Type B pancreatic cell (in vitro differentiated cells): ENCODE results near the gene FAM120AOS. TPM values are rescaled to one million over a fixed set of nuclear protein-coding genes. Genes with fewer than 3 reads are reported as not detected.

ENCODE experiments used
- DNase-seq: peaks from one replicate; pipeline ENCODE4 v3.0.0; 2021; ENCODE audit warnings: mixed read lengths; ENCODE audit not compliant: unreplicated experiment; ENCODE audit errors: extremely low spot score
- H3K27ac Mint-ChIP-seq: 2 replicates; pipeline ENCODE4 v1.8.0; 2021; ENCODE audit warnings: mild to moderate bottlenecking, mixed read lengths
- H3K27me3 Mint-ChIP-seq: 2 replicates; pipeline ENCODE4 v1.8.0; 2021; ENCODE audit warnings: mixed read lengths
- H3K36me3 Mint-ChIP-seq: 2 replicates; pipeline ENCODE4 v1.8.0; 2021; ENCODE audit warnings: mixed read lengths
- H3K4me1 Mint-ChIP-seq: one replicate; pipeline ENCODE4 v1.8.0; 2021; ENCODE audit warnings: mixed read lengths; ENCODE audit not compliant: unreplicated experiment
- H3K4me3 Mint-ChIP-seq: 2 replicates; pipeline ENCODE4 v1.8.0; 2021; ENCODE audit warnings: mild to moderate bottlenecking, mixed read lengths
- H3K9me3 Mint-ChIP-seq: 2 replicates; pipeline ENCODE4 v1.8.0; 2021; ENCODE audit warnings: mixed read lengths
- total RNA-seq: library from RNA; stranded (reverse); gene quantifications from 2 replicates; pipeline ENCODE4 v1.2.1, GENCODE V29; 2021; ENCODE audit warnings: low replicate concordance
- TF ChIP-seq, protein P1 (sequence below): fragments of 200-600 bp; sonication (generic); conservative IDR thresholded peaks from 2 replicates; pipeline ENCODE4 v1.5.0; 2021; ENCODE audit warnings: antibody characterized with exemption, mild to moderate bottlenecking

The FAM120AOS gene
- total RNA-seq, 1 donor from 2014 or later: 42.1 TPM

DNA sequence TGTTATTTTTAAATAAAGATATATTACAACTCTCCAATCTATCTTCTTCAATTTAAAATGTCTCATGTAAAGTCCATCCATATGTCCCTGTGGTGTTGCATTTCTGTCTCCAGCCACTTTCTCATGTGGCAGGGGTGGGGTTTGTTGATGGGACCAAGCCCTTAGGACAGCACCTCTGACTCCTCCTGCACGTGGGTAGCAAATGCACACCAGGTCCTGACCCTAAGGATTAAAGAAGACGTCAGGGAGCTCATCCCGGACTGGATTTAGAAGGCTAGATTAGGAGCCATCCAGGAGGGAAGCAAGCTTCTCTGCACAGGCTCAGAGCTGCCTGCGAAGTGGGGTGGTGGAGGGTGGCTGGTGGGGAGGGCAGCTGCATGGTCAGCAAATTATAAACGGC, 38.9 kb upstream of the FAM120AOS start:
- no peak for DNase-seq
- H3K27me3 Mint-ChIP-seq: no peaks in the 10 kb centered on the region
- peaks cover 31% of the 10 kb centered on the region for H3K36me3 Mint-ChIP-seq
- no peaks in the 10 kb centered on the region for H3K4me1 Mint-ChIP-seq
- TF ChIP-seq, protein P1, sequence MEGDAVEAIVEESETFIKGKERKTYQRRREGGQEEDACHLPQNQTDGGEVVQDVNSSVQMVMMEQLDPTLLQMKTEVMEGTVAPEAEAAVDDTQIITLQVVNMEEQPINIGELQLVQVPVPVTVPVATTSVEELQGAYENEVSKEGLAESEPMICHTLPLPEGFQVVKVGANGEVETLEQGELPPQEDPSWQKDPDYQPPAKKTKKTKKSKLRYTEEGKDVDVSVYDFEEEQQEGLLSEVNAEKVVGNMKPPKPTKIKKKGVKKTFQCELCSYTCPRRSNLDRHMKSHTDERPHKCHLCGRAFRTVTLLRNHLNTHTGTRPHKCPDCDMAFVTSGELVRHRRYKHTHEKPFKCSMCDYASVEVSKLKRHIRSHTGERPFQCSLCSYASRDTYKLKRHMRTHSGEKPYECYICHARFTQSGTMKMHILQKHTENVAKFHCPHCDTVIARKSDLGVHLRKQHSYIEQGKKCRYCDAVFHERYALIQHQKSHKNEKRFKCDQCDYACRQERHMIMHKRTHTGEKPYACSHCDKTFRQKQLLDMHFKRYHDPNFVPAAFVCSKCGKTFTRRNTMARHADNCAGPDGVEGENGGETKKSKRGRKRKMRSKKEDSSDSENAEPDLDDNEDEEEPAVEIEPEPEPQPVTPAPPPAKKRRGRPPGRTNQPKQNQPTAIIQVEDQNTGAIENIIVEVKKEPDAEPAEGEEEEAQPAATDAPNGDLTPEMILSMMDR: no peak
- no peak overlapping the region for H3K27ac Mint-ChIP-seq
- no peak overlapping the region for H3K4me3 Mint-ChIP-seq
- no peaks in the 10 kb centered on the region for H3K9me3 Mint-ChIP-seq

DNA sequence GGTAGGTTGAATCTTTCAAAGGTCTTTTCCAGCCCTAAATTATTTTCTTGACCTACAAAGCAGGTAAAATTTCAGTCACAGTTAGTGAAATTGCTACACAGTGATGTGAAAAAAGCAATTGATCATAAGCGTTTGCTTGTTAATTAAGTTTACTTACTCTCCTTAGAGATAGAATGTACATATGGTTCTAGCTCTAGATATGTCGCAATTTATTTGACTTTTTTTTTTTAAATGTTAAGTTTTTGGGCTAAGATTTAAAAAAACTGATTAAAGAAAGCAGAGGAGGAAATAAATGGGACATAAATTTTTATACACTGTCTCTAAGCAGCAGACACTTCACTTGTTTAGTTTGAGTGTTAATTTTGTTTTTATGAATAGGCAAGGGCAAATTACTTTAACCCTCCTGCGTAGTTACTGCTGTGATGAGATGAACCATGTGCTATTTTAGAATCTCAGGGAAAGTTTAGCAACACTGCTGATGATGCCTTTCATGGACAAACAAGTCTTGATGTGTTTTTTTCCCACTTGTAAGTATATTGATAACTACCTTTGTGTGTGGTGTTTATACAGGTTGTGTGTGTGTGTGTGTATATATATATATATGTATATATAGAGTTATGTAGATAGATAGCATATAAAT, 38.3 kb upstream of the FAM120AOS start:
- peaks cover 29% of the 10 kb centered on the region for H3K36me3 Mint-ChIP-seq
- DNase-seq: no peak
- no peak overlapping the region for H3K27ac Mint-ChIP-seq
- H3K9me3 Mint-ChIP-seq: no peaks in the 10 kb centered on the region
- TF ChIP-seq, protein P1: no peak
- no peak overlapping the region for H3K4me3 Mint-ChIP-seq
- H3K4me1 Mint-ChIP-seq: no peaks in the 10 kb centered on the region
- H3K27me3 Mint-ChIP-seq: no peaks in the 10 kb centered on the region

DNA sequence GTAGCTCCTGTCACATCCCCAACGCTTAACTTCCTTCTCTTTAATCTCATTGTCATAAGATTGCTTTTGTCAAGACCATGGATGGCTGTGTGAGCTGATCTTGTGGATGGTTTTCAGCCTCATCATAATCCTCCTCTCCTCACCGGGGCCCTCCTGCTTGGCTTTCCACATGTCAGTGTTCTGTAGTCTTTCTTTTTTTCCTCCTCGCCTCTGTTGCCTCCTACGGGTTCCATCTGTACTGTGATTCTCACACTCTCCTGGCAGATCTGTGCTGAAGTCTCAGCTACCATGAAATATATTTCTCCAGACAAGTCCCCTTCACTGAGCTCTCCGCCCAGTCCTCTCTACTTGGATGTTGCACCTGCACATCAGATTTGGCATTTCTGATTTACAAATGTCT, 34.9 kb upstream of the FAM120AOS start:
- no peak overlapping the region for H3K4me3 Mint-ChIP-seq
- TF ChIP-seq, protein P1: no peak
- H3K27me3 Mint-ChIP-seq: no peaks in the 10 kb centered on the region
- DNase-seq: no peak
- no peak overlapping the region for H3K27ac Mint-ChIP-seq
- peaks cover 23% of the 10 kb centered on the region for H3K36me3 Mint-ChIP-seq
- no peaks in the 10 kb centered on the region for H3K9me3 Mint-ChIP-seq
- H3K4me1 Mint-ChIP-seq: no peaks in the 10 kb centered on the region

DNA sequence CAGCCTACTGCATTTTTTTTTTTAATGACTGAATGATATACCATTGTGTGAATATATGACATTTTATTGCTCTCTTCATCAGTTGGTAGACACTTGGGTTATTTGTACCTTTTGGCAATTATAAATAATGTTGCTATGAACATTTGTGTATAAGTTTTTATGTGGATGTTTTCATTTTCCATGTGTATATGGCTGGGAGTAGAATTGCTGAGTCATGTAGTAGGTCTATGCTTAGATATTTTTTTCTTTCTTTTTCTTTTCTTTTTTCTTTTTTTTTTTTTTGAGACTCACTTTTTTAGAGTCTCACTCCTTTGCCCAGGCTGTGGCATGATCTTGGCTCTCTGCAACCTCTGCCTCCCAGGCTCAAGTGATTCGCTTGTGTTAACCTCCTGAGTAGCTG, 32.9 kb upstream of the FAM120AOS start:
- Mint-ChIP-seq H3K4me3 (no peak overlapping the region), H3K4me1 (peaks cover under 1% of the 10 kb centered on the region), H3K27me3 (no peaks in the 10 kb centered on the region), H3K9me3 (no peaks in the 10 kb centered on the region), H3K36me3 (peaks cover 28% of the 10 kb centered on the region), H3K27ac (peak overlapping the region; percentile 10)
- DNase-seq: no peak
- TF ChIP-seq, protein P1: no peak

DNA sequence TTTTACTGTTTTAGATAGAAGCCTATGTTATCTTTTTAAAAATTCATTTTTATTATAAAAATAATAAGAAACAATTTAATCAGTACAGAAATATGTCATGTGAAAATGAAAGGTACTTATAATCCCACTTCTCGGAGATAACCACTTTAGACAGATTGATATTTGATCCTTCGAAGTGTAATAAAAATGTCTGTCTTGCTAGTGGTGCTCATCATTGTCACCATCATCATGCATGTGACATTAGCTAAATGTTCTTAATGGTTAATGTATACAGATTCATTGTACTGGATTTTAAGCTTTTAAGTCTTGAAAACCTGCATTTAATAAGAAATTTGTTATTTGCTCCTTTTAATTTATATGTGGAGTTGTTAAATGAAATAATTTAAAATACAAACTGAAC, 30.1 kb upstream of the FAM120AOS start:
- no peak for DNase-seq
- H3K4me1 Mint-ChIP-seq: peaks cover 16% of the 10 kb centered on the region
- H3K9me3 Mint-ChIP-seq: no peaks in the 10 kb centered on the region
- H3K27ac Mint-ChIP-seq: no peak overlapping the region
- H3K36me3 Mint-ChIP-seq: peaks cover 26% of the 10 kb centered on the region
- H3K4me3 Mint-ChIP-seq: no peak overlapping the region
- TF ChIP-seq, protein P1: no peak
- no peaks in the 10 kb centered on the region for H3K27me3 Mint-ChIP-seq
